Heart left ventricle (tissue), 16 donors: ENCODE data around the gene ZNF768. TPM values are rescaled to one million over a fixed set of nuclear protein-coding genes. Genes with fewer than 3 reads are reported as not detected.

Experiments used
- ATAC-seq, 4 donors: fragments of 200-7000 bp; cut with Tn5 transposase; one replicate each; pipeline ENCODE4 v1.9.1; 2020 to 2022; ENCODE audit warnings: moderate library complexity in 4 of 4, mild to moderate bottlenecking in 3 of 4, moderate number of reproducible peaks in 1 of 4
- DNase-seq, 5 donors: peaks; one replicate each; pipeline ENCODE4 v3.0.0-alpha.2; 2020
- H3K27ac ChIP-seq, 12 donors: fragments of 200-600 bp; sonication (generic) in 4 of 12; one replicate each; pipeline versions ENCODE4 v1.5.0 to v1.8.0; 2016 to 2022; ENCODE audit warnings: mild to moderate bottlenecking in 2 of 12
- H3K27me3 ChIP-seq, 9 donors: fragments of 200-600 bp; sonication (generic) in 2 of 9; one replicate each; pipeline versions ENCODE4 v1.5.1 to v1.8.0; 2016 to 2022; ENCODE audit warnings: mild to moderate bottlenecking in 3 of 9
- H3K36me3 ChIP-seq, 9 donors: fragments of 200-600 bp; sonication (generic) in 2 of 9; one replicate each; pipeline versions ENCODE4 v1.5.0 to v1.8.0; 2018 to 2022; ENCODE audit warnings: mild to moderate bottlenecking in 2 of 9
- H3K4me1 ChIP-seq, 12 donors: fragments of 200-600 bp; sonication (generic) in 4 of 12; one replicate each; pipeline versions ENCODE4 v1.5.0 to v1.8.0; 2016 to 2022; ENCODE audit warnings: mild to moderate bottlenecking in 3 of 12
- H3K4me3 ChIP-seq, 12 donors: fragments of 200-600 bp; sonication (generic) in 4 of 12; one replicate each; pipeline versions ENCODE4 v1.5.0 to v1.8.0; 2017 to 2022; ENCODE audit warnings: mild to moderate bottlenecking in 9 of 12, moderate library complexity in 4 of 12
- H3K9me3 ChIP-seq, 12 donors: fragments of 200-600 bp; sonication (generic) in 4 of 12; one replicate each; pipeline versions ENCODE4 v1.5.0 to v1.8.0; 2016 to 2022; ENCODE audit warnings: mild to moderate bottlenecking in 1 of 12
- POLR2A ChIP-seq, 2 donors: fragments of 450-650 bp; IDR thresholded peaks; one replicate each; pipeline ENCODE4 v1.6.1; 2017; ENCODE audit warnings: antibody characterized with exemption in 2 of 2, mild to moderate bottlenecking in 2 of 2, moderate library complexity in 2 of 2
- WGBS, 4 donors: extraction: QIAGEN DNeasy Blood & Tissue Kit in 2 of 4; methylation state at CpG; one replicate each; pipeline versions ENCODE4 v1.1.5 to v1.1.7; 2013 to 2018; 5-methylcytosine and 5-hydroxymethylcytosine counted together
- intact Hi-C, 10 donors: fragments of 100-400 bp; cut with DNase I; formaldehyde crosslinking; loops; one replicate each; pipeline versions ENCODE4 v1.11.1 to v1.14.2; 2022
- polyA plus RNA-seq, 2 donors: library from polyadenylated mRNA; stranded (reverse); fragments of 200-250 nt; gene quantifications; one replicate each; pipeline ENCODE4 v1.2.3, GENCODE V29; 2013
- total RNA-seq, 9 donors: library from RNA; depleted of rRNA in 2 of 9; stranded (reverse); fragments of >200 nt in 2 of 9; fragmentation: NEBNext Ultra II Directional in 3 of 9; extraction: Animal tissue kit (Norgen Biotek cat#: 25700) in 3 of 9; gene quantifications; one replicate each; pipeline versions ENCODE4 v1.1.0 to v1.2.4, GENCODE V29; 2016 to 2023
- TF ChIP-seq, protein P1 (sequence below), 12 donors: fragments of 200-600 bp; sonication (generic) in 4 of 12; IDR thresholded peaks; one replicate each; pipeline versions ENCODE4 v1.5.0 to v1.8.0; 2018 to 2022; ENCODE audit warnings: antibody characterized with exemption in 12 of 12, mild to moderate bottlenecking in 5 of 12
- donor health status: ischemic (EF 13 %, LVEDD 7.1; RV severe dilation, severe dysfunction).
- donor health status: healthy with polysubstance abuse.
- donor health status: DM: no; HTN: yes; CAD: no.
- donor health status: DM: no; HTN: no; CAD: no.
- donor health status: ischemic (EF 25% LVEDD 6.9; RV normal size, moderate dysfunction).
- donor health status: ischemic (EF 25% LVEDD 5.7; RV mildly dilated, moderate dysfunction).
- donor health status: healthy.
- donor health status: DM: yes; HTN: yes; CAD: no.
- donor health status: ischemic (EF 35%, LVEDD 5.7; RV mildly dilated, moderate dysfunction).
- donor health status: nonischemic (EF 11% LVEDD 7.7; RV severe dilation, severe dysfunction).
- donor health status: DM: yes; HTN: yes; CAD: no.
- donor health status: PGD.
- donor health status: ischemic (EF 29% LVEDD 5.4; RV normal size, mild dysfunction).
- donor health status: nonischemic (EF 23%, LVEDD 6.1; RV moderate dilation, normal function).

Gene ZNF768
- total and polyA plus RNA-seq, 11 donors = 38.9 to 88.2 (median 51.6) TPM

DNA sequence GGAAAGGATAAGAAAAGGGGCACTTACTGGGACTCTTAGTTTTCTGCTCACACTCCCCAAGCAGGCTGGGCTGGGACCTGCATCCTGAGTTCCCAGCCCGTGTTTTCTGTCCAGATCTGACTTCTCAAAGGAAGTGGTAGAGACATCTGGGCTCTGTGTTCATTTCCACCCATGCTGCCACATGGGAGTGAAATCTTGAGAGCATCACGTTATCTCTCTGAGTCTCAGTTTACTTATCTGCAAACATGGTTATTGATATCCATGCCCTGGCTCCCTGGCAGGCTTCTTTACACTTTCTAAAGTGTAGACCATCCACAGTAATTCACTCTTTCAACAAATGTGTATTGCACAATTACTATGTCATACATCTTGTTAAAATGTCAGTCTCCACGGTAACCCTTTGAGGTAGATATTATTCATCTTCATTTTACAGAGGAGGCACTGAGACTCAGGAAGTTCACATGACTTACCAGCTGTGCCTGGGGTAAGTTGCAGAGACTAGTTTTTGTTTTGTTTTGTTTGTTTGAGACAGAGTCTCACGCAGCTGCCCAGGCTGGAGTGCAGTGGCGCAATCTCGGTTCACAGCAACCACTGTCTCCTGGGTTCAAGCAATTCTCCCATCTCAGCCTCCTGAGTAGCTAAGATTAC lies 41.7 kb upstream of the ZNF768 start:
- H3K27ac ChIP-seq = peak overlapping the region in 2 of 12 donors; percentile 24 to 74
- intact Hi-C loops = no loop called here
- H3K4me1 ChIP-seq = peaks cover 3 to 41% (median 20%) of the 10 kb centered on the region in 12 donors
- WGBS, 4 donors = 68 to 82% (median 77%) methylated on average over 6 of the region's 6 CpGs
- no peaks in the 10 kb centered on the region for H3K27me3 ChIP-seq
- H3K36me3 ChIP-seq = peaks cover 0 to 10% (median 3%) of the 10 kb centered on the region in 9 donors
- H3K4me3 ChIP-seq = no peak overlapping the region
- no peak for ATAC-seq
- no peaks in the 10 kb centered on the region for H3K9me3 ChIP-seq
- no peak for TF ChIP-seq POLR2A (IDR thresholded peaks at IDR 0.05)
- TF ChIP-seq, protein P1, sequence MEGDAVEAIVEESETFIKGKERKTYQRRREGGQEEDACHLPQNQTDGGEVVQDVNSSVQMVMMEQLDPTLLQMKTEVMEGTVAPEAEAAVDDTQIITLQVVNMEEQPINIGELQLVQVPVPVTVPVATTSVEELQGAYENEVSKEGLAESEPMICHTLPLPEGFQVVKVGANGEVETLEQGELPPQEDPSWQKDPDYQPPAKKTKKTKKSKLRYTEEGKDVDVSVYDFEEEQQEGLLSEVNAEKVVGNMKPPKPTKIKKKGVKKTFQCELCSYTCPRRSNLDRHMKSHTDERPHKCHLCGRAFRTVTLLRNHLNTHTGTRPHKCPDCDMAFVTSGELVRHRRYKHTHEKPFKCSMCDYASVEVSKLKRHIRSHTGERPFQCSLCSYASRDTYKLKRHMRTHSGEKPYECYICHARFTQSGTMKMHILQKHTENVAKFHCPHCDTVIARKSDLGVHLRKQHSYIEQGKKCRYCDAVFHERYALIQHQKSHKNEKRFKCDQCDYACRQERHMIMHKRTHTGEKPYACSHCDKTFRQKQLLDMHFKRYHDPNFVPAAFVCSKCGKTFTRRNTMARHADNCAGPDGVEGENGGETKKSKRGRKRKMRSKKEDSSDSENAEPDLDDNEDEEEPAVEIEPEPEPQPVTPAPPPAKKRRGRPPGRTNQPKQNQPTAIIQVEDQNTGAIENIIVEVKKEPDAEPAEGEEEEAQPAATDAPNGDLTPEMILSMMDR (IDR thresholded peaks at IDR 0.05) = no peak
- no peak for DNase-seq

DNA sequence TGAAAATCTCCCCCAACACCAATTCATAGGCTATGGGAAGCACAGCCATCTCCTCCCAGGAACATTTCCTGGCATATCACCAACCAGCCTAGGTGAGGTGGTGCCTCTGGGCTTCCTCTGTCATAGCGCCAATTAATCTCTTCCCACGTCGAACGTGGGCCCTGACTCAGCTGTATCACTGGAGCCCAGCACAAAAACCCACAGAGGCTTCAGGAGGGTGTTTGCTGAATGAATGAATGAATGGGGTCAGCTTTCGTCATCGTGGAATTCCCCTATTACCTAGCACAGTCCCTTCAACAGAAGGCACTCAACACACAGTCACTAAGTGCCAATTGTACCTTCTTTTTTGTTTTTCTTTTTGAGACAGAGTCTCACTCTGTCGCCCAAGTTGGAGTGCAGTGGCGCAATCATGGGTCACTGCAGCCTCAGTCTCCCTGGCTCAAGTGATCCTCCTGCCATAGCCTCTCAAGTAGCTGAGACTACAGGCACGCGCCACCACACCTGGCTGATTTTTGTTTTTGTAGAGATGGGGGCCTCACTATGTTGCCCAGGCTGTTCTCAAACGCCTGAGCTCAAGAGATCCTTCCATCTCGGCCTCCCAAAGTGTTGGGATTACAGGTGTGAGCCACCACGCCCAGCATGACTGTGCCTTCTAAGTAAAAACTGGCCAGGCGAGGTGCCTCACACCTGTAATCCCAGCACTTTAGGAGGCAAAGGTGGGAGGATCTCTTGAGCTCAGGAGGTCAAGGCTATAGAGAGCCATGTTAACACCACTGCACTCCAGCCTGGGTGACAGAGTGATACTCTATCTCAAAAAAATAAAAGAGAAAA lies 41.0 kb upstream of the ZNF768 start:
- TF ChIP-seq POLR2A (IDR thresholded peaks at IDR 0.05) = no peak
- TF ChIP-seq, protein P1 (IDR thresholded peaks at IDR 0.05) = no peak
- H3K27ac ChIP-seq = peak overlapping the region in 1 of 12 donors; percentile 74
- WGBS, 4 donors = 87 to 89% (median 88%) methylated on average over 14 of the region's 14 CpGs
- intact Hi-C loops = no loop called here
- no peak overlapping the region for H3K4me3 ChIP-seq
- H3K27me3 ChIP-seq = no peaks in the 10 kb centered on the region
- peaks cover 0 to 10% (median 3%) of the 10 kb centered on the region in 9 donors for H3K36me3 ChIP-seq
- H3K9me3 ChIP-seq = no peaks in the 10 kb centered on the region
- H3K4me1 ChIP-seq = peaks cover 3 to 37% (median 17%) of the 10 kb centered on the region in 12 donors
- DNase-seq = no peak
- no peak for ATAC-seq

DNA sequence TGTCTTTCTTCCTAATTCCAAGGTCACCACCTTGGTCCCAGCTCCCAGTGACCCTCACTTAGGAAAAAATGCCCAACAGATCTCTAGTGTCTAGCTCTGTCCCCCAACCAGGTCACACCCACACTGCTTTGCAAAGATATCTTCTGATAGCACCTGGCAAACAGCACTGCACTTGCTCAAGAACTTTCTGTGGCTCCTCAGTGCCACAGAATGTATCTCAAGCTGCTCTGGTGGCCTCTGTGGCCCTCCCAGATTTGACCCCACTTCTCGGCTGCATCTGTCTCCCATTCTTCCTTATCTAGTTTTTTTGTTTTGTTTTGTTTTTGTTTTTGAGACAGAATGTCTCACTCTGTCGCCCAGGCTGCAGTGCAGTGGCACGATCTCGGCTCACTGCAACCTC lies 40.2 kb upstream of the ZNF768 start:
- no peaks in the 10 kb centered on the region for H3K27me3 ChIP-seq
- intact Hi-C loops = no loop called here
- no peak overlapping the region for H3K4me3 ChIP-seq
- no peaks in the 10 kb centered on the region for H3K9me3 ChIP-seq
- peaks cover 3 to 41% (median 14%) of the 10 kb centered on the region in 12 donors for H3K4me1 ChIP-seq
- peaks cover 0 to 10% (median 3%) of the 10 kb centered on the region in 9 donors for H3K36me3 ChIP-seq
- WGBS, 4 donors = 88 to 94% (median 90%) methylated on average over 4 of the region's 4 CpGs
- TF ChIP-seq, protein P1 (IDR thresholded peaks at IDR 0.05) = no peak
- no peak for TF ChIP-seq POLR2A (IDR thresholded peaks at IDR 0.05)
- no peak for ATAC-seq
- H3K27ac ChIP-seq = no peak overlapping the region
- no peak for DNase-seq

DNA sequence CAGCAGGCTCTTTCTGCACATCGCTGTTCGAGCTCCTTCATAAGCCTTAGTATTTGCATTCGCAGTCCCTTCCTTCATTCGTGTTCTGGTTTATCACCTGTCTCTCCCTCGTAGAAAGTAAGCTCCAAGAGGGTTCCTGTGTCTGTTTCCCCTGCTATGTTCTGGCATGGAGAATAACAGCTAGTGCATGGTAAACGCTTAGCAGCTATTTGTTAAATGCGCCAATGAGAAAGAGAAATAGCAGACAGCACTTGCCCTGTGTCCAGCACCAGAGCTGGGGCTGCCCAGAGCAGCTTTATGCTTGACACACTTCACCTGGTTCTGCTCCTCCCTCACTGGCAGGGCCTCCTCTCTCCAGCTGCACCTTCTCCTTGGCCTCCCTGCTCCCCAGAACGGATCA lies 39.6 kb upstream of the ZNF768 start:
- no peak for TF ChIP-seq POLR2A (IDR thresholded peaks at IDR 0.05)
- TF ChIP-seq, protein P1 (IDR thresholded peaks at IDR 0.05) = no peak
- intact Hi-C loops = no loop called here
- H3K4me1 ChIP-seq = peaks cover 3 to 43% (median 15%) of the 10 kb centered on the region in 12 donors
- no peaks in the 10 kb centered on the region for H3K9me3 ChIP-seq
- ATAC-seq = no peak
- no peak overlapping the region for H3K27ac ChIP-seq
- H3K27me3 ChIP-seq = no peaks in the 10 kb centered on the region
- no peak for DNase-seq
- peaks cover 0 to 10% (median 3%) of the 10 kb centered on the region in 9 donors for H3K36me3 ChIP-seq
- H3K4me3 ChIP-seq = no peak overlapping the region
- 69 to 74% (median 71%) methylated on average over 8 of the region's 8 CpGs for WGBS, 4 donors
